Smooth muscle cell (in vitro differentiated cells): ENCODE data around the gene CCDC85B. TPM values are rescaled to one million over a fixed set of nuclear protein-coding genes. Genes with fewer than 3 reads are reported as not detected.
A peak's percentile ranks its signal among the peaks of the same experiment; 100 is the strongest.

Source experiments
- DNase-seq: peaks from one replicate; lab custom pipeline; 2025; ENCODE audit not compliant: unreplicated experiment; lab: John Stamatoyannopoulos, UW
- H2AFZ ChIP-seq: fragments of 200-600 bp; sonication (generic); 2 replicates; pipeline ENCODE4 v1.6.0; 2016; ENCODE audit warnings: antibody characterized with exemption, low read depth, mild to moderate bottlenecking
- H3F3A ChIP-seq: fragments of 200-600 bp; sonication (generic); 2 replicates; pipeline ENCODE4 v1.6.0; 2017; ENCODE audit warnings: antibody characterized with exemption, low read depth
- H3K27ac ChIP-seq: fragments of 200-600 bp; sonication (generic); 2 replicates; pipeline ENCODE4 v1.5.1; 2016; ENCODE audit warnings: low read depth, mild to moderate bottlenecking
- H3K27me3 ChIP-seq: fragments of 200-600 bp; sonication (generic); 2 replicates; pipeline ENCODE4 v1.6.1; 2016; ENCODE audit warnings: low read depth, mild to moderate bottlenecking
- H3K36me3 ChIP-seq: fragments of 200-600 bp; sonication (generic); 2 replicates; pipeline ENCODE4 v1.5.1; 2016; ENCODE audit warnings: low read depth
- H3K4me1 ChIP-seq: fragments of 200-600 bp; sonication (generic); 2 replicates; pipeline ENCODE4 v1.5.1; 2016; ENCODE audit warnings: low read depth
- H3K4me2 ChIP-seq: fragments of 200-600 bp; sonication (generic); 2 replicates; pipeline ENCODE4 v1.6.0; 2016; ENCODE audit warnings: mild to moderate bottlenecking
- H3K4me3 ChIP-seq: fragments of 200-600 bp; sonication (generic); 2 replicates; pipeline ENCODE4 v1.5.1; 2016; ENCODE audit warnings: mild to moderate bottlenecking
- H3K79me2 ChIP-seq: fragments of 200-600 bp; sonication (generic); 2 replicates; pipeline ENCODE4 v1.6.0; 2016; ENCODE audit warnings: low read depth, mild to moderate bottlenecking
- H3K9ac ChIP-seq: fragments of 200-600 bp; sonication (generic); 2 replicates; pipeline ENCODE4 v1.6.0; 2016; ENCODE audit warnings: low read depth
- H3K9me3 ChIP-seq: fragments of 200-600 bp; sonication (generic); replicated peaks from 2 replicates; pipeline ENCODE4 v1.5.1; 2016; ENCODE audit warnings: low read depth
- H4K20me1 ChIP-seq: fragments of 200-600 bp; sonication (generic); 2 replicates; pipeline ENCODE4 v1.6.0; 2016; ENCODE audit warnings: low read depth
- CTCF ChIP-seq: fragments of 200-600 bp; sonication (generic); IDR thresholded peaks from 2 replicates; pipeline ENCODE4 v1.5.1; 2017; ENCODE audit warnings: borderline replicate concordance, mild to moderate bottlenecking, antibody characterized with exemption; ENCODE audit not compliant: insufficient read depth, poor library complexity, severe bottlenecking
- WGBS: methylation state at CpG from one replicate; pipeline ENCODE4 v1.1.7; 2016; ENCODE audit warnings: low lambda C conversion rate; 5-methylcytosine and 5-hydroxymethylcytosine counted together
- polyA plus RNA-seq: library from polyadenylated mRNA; unstranded; fragments of >200 nt; fragmentation: Nextera tagmentation; extraction: Ambion mirVana; gene quantifications from 2 replicates; pipeline ENCODE4 v1.2.1, GENCODE V29; 2016
- total RNA-seq: library from RNA; depleted of rRNA; stranded (reverse); fragments of >200 nt; gene quantifications from 2 replicates; pipeline ENCODE4 v1.2.3, GENCODE V29; 2014

Gene CCDC85B
- total and polyA plus RNA-seq, 2 experiments from 2014 or later = 19.5 to 55.7 TPM

- Histone ChIP-seq H3K9me3 (no peaks in the 10 kb centered on the region), H3K27me3 (no peaks in the 10 kb centered on the region), H3F3A (peaks cover 26% of the 10 kb centered on the region), H3K27ac (peak overlapping the region; percentile 82), H3K4me1 (peaks cover 25% of the 10 kb centered on the region), H4K20me1 (peaks cover 30% of the 10 kb centered on the region), H3K4me3 (peak overlapping the region; percentile 89), H2AFZ (no peak overlapping the region), H3K4me2 (peak overlapping the region; percentile 99), H3K9ac (peak overlapping the region; percentile 99), H3K36me3 (no peaks in the 10 kb centered on the region), H3K79me2 (peaks cover 36% of the 10 kb centered on the region)
- no peak for TF ChIP-seq CTCF
- 80% methylated on average over 11 of the region's 11 CpGs for WGBS
- DNase-seq = no peak
Measured at GRCh38 chr11:65900899-65901180, 10.4 kb downstream of the CCDC85B start.

DNA sequence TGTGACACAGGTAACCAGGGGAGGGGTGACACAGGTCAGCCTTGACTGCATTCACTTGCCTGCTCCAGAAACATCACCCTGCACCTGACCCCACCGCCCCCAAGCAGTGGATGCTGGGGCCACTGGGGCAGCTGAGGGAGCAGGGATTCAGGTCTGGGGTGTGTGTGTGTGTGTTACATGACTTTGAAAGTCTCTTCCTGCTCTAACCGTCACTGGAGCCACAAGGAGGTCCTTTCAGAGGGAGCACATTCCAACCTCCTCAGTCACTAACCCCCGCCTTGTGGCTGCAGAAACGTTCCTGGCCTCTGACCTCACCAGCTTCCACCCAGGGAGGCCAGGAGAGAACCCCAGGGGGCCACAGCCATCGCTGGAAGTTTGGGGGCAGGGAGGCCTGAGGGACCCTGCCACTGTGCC, 12.6 kb downstream of the CCDC85B start:
- Histone ChIP-seq H3K79me2 (peaks cover 15% of the 10 kb centered on the region), H3F3A (peaks cover 26% of the 10 kb centered on the region), H3K36me3 (no peaks in the 10 kb centered on the region), H3K4me3 (no peak overlapping the region), H3K4me2 (peak overlapping the region; percentile 62), H2AFZ (no peak overlapping the region), H3K4me1 (peaks cover 25% of the 10 kb centered on the region), H4K20me1 (peaks cover 11% of the 10 kb centered on the region), H3K9me3 (no peaks in the 10 kb centered on the region), H3K9ac (peak overlapping the region; percentile 72), H3K27ac (peak overlapping the region; percentile 82), H3K27me3 (no peaks in the 10 kb centered on the region)
- no peak for TF ChIP-seq CTCF
- 3% methylated on average over 5 of the region's 5 CpGs for WGBS
- DNase-seq = peak; percentile 33

DNA sequence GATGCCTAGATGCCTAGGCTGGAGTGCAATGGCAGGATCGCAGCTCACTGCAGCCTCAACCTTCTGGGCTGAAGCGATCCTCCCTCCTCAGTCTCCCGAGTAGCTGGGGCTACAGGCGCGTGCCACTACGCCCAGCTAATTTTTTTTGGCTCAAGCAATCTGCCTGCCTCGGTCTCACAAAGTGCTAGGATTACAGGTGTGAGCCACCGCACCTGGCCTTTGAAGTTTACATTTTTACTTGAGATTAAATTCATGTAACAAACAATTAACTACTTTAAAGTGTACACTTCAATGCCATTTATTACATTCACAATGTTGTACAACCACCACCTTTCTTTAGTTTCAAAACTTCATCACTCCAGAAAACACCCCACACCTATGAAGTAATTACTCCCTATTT, 13.2 kb downstream of the CCDC85B start:
- Histone ChIP-seq H4K20me1 (peaks cover 5% of the 10 kb centered on the region), H3K36me3 (no peaks in the 10 kb centered on the region), H3K9me3 (no peaks in the 10 kb centered on the region), H3K27ac (peak overlapping the region; percentile 82), H3K9ac (peak overlapping the region; percentile 56), H3K27me3 (no peaks in the 10 kb centered on the region), H3K79me2 (peaks cover 9% of the 10 kb centered on the region), H2AFZ (no peak overlapping the region), H3K4me2 (peak overlapping the region; percentile 62), H3F3A (peaks cover 26% of the 10 kb centered on the region), H3K4me1 (peaks cover 25% of the 10 kb centered on the region), H3K4me3 (no peak overlapping the region)
- 80% methylated on average over 8 of the region's 8 CpGs for WGBS
- DNase-seq = no peak
- TF ChIP-seq CTCF = no peak

DNA sequence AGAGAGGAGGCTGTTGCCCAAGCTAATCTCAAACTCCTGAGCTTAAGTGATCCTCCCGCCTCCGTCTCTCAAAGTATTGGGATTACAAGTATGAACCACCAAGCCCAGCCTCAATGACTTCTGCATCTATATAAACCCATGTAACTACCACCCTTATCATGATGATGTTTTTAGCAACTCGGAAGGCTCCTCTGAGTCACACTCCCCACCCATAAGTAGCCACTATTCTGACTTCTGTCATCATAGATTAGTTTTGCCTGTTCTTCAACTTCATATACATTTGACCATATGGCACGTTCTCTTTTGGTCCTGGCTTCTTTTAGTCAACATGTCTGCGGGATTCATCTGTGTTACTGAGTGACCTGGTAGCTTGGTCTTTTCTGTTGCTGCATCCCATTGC, 16.1 kb downstream of the CCDC85B start:
- H4K20me1 ChIP-seq = no peaks in the 10 kb centered on the region
- no peak for TF ChIP-seq CTCF

More for the DNA sequence above, 16.1 kb downstream of the CCDC85B start:
- Histone ChIP-seq H3K27ac (no peak overlapping the region), H3K27me3 (no peaks in the 10 kb centered on the region), H2AFZ (no peak overlapping the region), H3F3A (peaks cover 8% of the 10 kb centered on the region), H3K4me2 (no peak overlapping the region), H3K4me3 (no peak overlapping the region), H3K9me3 (no peaks in the 10 kb centered on the region), H3K36me3 (no peaks in the 10 kb centered on the region), H3K79me2 (no peaks in the 10 kb centered on the region), H3K9ac (no peak overlapping the region), H3K4me1 (peaks cover 17% of the 10 kb centered on the region)
- WGBS = 43% methylated on average over 5 of the region's 5 CpGs
- DNase-seq = no peak
